ENCODE results near the gene RBP4.
"Not testable (repeated sequence)": the region's sequence is repeated elsewhere in the genome, so short reads cannot be mapped to it uniquely, and the experiment has no call there.

Gene RBP4

DNA sequence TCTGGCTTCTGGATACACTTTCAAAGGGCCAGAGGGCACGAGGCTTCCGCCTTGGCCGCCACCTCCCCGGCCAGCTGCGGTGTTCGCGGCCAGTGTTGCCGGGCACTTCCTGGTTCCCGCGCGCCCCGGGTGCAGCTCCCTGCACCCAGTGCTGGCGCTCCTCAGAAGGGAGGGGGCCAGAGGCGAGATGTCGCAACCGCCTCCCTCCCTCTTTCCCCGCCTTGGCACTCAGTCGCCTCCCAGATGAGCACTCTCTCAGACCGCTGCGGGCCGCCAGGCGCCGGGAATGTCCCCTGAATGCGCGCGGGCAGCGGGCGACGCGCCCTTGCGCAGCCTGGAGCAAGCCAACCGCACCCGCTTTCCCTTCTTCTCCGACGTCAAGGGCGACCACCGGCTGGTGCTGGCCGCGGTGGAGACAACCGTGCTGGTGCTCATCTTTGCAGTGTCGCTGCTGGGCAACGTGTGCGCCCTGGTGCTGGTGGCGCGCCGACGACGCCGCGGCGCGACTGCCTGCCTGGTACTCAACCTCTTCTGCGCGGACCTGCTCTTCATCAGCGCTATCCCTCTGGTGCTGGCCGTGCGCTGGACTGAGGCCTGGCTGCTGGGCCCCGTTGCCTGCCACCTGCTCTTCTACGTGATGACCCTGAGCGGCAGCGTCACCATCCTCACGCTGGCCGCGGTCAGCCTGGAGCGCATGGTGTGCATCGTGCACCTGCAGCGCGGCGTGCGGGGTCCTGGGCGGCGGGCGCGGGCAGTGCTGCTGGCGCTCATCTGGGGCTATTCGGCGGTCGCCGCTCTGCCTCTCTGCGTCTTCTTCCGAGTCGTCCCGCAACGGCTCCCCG, 34.4 kb downstream of the RBP4 start, which contains the start of gene FFAR4:
Gene FFAR4, plus strand, starts transcription at position 231 of the 842 bp plus-strand sequence. Its CDS starts 56 bp downstream, at position 287.
- DNase-seq (ENCODE audit: low read depth): no peak

DNA sequence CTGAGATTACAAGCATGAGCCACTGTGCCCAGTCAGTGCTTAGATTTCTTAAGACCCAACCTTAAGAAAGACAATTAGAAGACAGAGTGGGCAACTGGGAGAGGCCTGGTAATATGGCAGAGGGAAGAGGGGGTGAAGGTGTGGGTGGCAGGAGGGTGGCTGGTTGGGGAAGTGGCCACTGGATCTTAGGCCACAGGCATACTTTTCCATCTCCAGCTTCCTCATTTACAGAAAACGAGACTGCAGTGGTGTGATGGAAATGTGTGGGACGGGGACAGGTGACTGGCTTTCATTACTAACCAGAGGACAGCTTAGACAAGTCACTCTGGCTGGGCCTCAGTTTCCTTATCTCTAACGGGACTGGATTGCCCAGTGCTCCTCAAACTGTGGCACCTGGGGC, 35.6 kb downstream of the RBP4 start:
- DNase-seq (ENCODE audit: low read depth): no peak

DNA sequence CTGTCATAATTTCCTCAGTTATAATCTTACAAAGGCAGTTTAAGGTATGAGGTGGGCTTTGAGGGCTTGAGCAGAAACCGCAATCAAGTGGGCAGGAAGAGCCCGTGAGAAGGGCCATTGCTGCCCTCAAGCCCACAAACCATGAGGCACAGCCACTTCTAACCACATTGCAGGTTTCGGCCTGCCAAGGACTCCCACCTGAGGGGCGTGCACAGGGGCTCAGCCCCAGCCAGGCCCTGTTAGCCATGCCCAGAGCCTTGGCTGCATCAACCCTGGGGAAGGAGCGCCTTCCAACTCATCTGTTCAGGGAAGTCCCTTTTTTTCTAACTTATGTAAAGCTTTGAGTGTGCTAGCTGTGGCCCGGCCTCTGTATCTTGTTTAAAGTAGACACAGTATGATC, 40.5 kb downstream of the RBP4 start:
- no peak for DNase-seq (ENCODE audit: low read depth)

DNA sequence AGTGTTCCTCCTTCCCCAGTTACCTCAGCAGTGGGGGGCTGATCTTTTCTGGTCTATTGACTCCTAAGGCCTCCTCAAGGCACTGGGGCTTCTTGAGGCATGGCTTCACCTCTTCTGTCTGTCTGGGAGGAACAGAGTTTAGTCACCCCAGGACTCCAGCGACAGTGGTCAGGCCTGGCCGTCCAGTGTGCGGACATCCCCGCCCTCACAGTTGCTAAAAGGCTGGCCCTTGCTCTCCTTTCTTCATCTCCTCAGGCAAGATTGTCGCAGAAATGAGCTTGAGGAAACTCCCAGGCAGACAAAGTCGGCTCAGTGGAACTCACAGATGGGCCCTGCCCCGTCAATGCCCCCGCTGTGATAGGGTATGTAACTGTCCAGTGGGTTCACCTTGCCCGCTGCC, 41.5 kb downstream of the RBP4 start:
- no peak for DNase-seq (ENCODE audit: low read depth)

DNA sequence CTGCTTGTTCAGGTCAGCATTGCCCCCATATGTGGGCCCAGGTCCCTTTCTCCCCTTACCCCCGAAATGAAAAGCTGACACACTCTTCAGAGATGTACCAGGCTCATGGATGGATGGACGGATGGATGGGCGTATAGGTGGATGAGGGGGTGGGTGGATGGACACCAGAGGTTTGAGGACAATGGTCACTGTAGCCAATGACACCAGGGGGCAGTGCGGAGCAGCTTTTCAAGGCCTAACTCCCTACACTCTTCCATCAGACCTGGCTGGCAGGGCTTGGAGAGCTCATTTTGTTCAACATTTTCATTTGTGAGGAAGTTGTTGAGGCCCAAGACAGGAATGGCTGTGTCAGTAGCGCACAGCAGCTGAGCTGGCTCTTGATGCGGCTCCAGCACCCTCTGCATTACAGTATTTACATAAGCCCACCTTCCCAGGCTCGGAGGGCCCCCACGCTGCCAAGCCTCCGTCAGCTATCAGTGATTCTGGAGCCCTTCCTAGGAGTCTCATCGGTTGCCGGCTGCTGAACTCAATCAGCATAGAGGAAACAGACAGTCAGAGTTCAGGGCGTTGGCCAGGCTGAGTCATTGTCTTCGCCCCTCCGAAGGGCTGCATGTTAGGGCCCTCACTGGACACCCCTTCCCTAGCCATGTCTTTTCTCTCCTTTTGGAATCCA, 46.1 kb downstream of the RBP4 start:
- peak; percentile 2 for DNase-seq (ENCODE audit: low read depth)

DNA sequence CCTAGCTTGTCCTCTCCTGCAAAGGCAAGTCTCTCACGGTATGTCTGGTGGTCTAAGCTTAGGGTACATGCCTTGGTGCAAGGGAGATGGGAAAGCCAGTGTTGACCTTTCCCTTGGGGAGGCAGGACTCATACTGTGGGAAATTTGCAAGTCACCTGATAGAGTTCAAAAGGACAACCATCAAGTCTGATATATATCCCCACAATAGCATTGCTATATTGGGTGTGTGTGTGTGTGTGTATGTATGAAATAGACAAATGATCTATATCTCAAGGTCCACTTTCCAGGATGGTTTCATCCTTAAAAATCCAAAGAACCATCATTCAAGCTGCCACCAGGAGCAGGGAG, 46.7 kb downstream of the RBP4 start:
- DNase-seq (ENCODE audit: low read depth): no peak

DNA sequence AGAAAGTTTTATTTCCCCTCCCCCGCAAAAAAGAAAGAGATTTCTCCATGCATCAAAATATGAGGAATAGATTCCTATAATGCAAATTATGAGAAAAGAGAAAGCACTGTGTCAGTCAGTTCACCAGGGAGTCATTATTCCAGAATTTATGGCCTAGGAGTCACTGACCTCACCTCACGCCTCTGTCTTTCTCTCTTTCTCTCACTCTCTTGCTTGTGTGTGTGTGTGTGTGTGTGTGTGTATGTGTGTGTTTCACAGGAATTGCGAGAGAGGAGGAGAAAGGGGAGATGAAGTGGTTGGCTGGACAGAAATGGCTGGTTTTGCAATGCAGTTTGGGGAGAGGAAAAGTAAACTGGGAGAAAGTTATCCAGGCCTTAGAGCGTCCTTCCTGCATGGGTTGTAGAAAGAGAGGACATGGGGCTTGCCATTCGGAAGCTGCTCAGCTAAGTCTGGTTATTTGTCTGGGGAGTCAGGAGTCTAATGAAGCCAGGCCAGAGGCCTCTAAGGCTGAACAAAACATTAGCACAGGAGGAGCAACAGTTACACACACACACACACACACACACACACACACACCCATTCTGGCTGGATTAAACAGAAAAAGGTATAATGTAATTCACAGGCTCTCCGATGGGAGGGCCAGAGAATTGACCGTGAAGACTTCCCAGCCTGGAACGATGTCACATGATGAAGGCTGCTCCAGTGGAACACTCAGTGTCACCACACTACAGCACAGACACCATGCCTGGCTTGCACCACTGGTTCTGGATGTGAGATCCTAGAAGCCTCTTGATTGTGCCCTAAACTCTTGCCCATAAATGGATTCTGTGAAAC, 47.3 kb downstream of the RBP4 start:
- no peak for DNase-seq (ENCODE audit: low read depth)

DNA sequence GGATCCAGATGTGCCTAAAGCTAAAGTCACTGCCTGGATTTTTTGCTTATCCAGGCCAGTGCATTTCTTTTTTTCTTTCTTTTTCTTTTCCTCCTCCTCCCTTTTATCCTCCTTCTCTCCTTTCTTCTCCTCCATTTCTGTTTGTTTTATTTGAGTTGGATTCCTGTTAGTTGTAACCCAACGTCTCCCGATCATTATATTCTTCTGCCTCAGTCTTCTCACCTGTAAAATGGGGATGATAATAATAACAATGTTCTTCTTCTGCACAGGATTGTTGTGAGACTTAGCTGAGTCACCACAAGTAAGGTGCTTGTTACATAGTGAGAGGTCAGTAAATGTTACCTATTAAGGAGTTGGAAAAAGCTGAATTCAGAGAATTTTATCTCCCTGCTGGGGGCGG, 48.3 kb downstream of the RBP4 start:
- no peak for DNase-seq (ENCODE audit: low read depth)

DNA sequence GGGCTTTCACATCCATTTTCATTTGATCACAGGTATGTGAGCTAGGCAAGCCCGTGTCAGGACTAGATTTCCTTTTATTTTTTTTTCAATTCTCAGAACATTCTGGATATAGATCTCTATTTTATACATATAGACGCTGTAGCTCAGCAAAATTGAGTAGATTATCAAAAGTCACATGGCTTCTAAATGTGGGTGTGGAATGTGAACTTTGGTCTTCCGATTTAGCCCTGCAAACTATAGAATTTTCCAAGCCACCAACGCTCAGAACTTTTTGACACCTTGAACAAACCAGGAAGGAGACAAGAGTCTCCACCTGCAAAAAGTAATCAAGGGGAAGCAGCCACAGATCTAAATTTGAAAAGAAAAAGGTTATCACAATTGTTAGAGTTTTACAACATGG, 50.4 kb downstream of the RBP4 start:
- no peak for DNase-seq (ENCODE audit: low read depth)

DNA sequence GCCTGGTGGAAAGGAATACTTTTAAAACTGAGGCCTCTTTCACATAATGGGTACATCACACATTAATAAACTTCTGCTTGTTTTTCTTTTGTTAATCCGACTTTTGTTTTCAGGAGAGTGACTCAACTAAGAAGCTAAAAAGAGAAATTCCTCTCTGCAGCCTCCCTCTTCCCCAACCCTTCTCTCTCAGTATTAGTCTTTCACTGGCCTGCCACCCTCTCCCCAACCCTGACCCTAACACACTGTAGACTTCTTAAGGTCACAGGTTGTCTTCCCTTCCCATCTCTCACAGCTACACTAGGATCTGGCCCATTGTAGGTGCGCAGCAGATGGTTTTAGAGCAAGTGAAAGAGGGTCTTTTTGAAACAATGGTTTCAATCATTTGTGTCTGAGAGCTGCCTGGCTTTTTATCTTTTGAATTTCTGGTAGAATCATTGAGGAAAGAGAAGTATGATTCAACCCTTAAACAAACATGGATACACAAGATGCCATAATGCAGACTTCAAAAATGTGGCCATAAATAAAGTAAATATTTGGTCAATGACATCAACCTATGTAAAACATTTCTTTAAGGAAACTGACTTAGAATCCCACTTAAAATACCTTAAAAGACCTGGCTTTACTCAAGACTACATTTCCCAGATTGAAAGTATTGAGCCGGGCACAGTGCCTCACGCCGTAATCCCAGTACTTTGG, 52.5 kb downstream of the RBP4 start:
- no peak for DNase-seq (ENCODE audit: low read depth)

DNA sequence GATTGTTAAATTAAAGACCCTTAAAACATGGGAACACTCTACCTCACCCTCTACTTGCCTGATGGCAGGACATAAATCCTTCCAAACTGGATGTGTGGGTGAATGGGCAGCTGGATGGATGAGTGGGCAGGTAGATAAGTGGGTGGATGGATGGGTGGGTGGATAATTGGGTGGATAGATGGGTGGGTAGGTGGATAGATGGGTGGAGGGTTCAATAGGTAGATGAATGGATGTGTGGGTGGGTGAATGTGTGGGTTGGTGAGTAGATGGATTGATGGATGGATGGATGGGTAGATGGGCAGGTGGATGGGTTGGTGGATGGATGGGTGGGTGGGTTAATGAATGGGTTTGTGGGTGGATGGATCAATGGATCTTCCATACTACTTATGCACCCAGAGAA, 53.5 kb downstream of the RBP4 start:
- DNase-seq (ENCODE audit: low read depth): no peak

DNA sequence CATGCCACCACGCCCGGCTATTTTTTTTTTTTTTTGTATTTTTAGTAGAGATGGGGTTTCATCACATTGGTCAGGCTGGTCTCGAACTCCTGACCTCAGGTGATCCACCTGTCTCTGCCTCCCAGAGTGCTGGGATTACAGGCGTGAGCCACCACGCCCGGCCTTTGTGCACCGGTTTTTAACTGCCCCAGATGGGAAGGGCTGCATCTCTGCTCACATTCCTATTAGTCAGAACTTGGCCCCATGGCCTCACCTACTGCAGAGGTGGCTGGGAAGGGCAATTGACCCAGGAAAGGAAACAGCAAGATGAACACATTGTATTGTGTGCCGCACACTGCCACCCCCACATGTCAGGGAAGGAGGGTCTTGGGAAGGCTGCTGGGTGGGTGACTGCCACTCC, 54.0 kb downstream of the RBP4 start:
- not testable (repeated sequence) for DNase-seq (ENCODE audit: low read depth)

DNA sequence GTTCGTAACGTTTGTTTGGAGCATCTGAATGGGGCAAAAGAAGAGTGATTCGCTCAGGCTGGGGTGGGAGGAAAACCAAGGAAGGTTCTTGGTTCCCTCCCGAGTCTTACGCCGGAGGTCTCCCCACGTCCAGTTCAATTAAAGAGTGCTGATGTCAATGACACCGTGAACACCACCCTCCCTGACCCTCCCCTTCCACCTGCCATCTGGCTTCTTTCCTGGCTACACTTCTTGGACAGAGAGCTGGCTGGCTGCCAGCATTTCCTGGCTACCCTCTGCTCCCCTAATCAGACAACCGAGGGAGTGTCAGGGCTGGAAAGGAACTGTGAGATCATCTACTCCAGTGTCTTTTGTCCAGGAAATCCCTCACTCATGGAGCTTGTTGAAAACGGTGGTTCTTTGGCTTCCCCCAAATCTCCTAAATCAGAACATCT, 58.7 kb downstream of the RBP4 start:
- no peak for DNase-seq (ENCODE audit: low read depth)

Data from activated T-cell treated with anti-CD3 and anti-CD28 coated beads for 24 hours (primary cell).